HCEC 1CT (cell line): ENCODE data around the gene CKAP5.

Experiments used
- DNase-seq: peaks from one replicate; pipeline ENCODE4 v3.0.0-alpha.2; 2017

The CKAP5 gene

GRCh38 chr11:46845740-46846509 is at the start of gene CKAP5:
CKAP5 (minus strand) TSS chr11:46846280; CDS start chr11:46821231, 25,049 bp downstream.
- DNase-seq, result peak; percentile 89

- DNase-seq, result no peak
Measured at GRCh38 chr11:46895821-46896220, 49.7 kb upstream of the CKAP5 start.

GRCh38 chr11:46894961-46895360 is 48.9 kb upstream of the CKAP5 start:
- DNase-seq, result no peak

GRCh38 chr11:46894506-46894905 is 48.4 kb upstream of the CKAP5 start:
- DNase-seq, result no peak

- no peak for DNase-seq
Measured at GRCh38 chr11:46892838-46893237, 46.8 kb upstream of the CKAP5 start.

GRCh38 chr11:46892109-46892508 is 46.0 kb upstream of the CKAP5 start:
- no peak for DNase-seq

GRCh38 chr11:46890665-46891064 is 44.6 kb upstream of the CKAP5 start:
- peak; percentile 7 for DNase-seq

GRCh38 chr11:46889689-46890475 is 43.8 kb upstream of the CKAP5 start:
- DNase-seq, result peak; percentile 57

GRCh38 chr11:46889251-46889650 is 43.2 kb upstream of the CKAP5 start:
- DNase-seq, result no peak

GRCh38 chr11:46888636-46889035 is 42.6 kb upstream of the CKAP5 start:
- DNase-seq, result no peak

GRCh38 chr11:46886211-46886610 is 40.1 kb upstream of the CKAP5 start:
- DNase-seq, result no peak

- DNase-seq, result no peak
Measured at GRCh38 chr11:46879056-46879585, 33.0 kb upstream of the CKAP5 start.

- no peak for DNase-seq
Measured at GRCh38 chr11:46877580-46877979, 31.5 kb upstream of the CKAP5 start.

- DNase-seq, result no peak
Measured at GRCh38 chr11:46876471-46876870, 30.4 kb upstream of the CKAP5 start.

- no peak for DNase-seq
Measured at GRCh38 chr11:46874586-46874985, 28.5 kb upstream of the CKAP5 start.

GRCh38 chr11:46868912-46869311 is 22.8 kb upstream of the CKAP5 start:
- no peak for DNase-seq

GRCh38 chr11:46865340-46865739 is 19.3 kb upstream of the CKAP5 start:
- DNase-seq, result peak; percentile 65

GRCh38 chr11:46860218-46860617 is 14.1 kb upstream of the CKAP5 start:
- no peak for DNase-seq

GRCh38 chr11:46858920-46859546 is 13.0 kb upstream of the CKAP5 start:
- no peak for DNase-seq

- no peak for DNase-seq
Measured at GRCh38 chr11:46857666-46858065, 11.6 kb upstream of the CKAP5 start.

GRCh38 chr11:46856605-46857343 is 10.7 kb upstream of the CKAP5 start:
- no peak for DNase-seq

- no peak for DNase-seq
Measured at GRCh38 chr11:46855863-46856262, 9.8 kb upstream of the CKAP5 start.

GRCh38 chr11:46855167-46855566 is 9.1 kb upstream of the CKAP5 start:
- DNase-seq, result no peak
